GM12873 (cell line): ENCODE data around the gene PPM1B.

Experiments used
- CTCF ChIP-seq: IDR thresholded peaks from 2 replicates; pipeline ENCODE4 v1.5.1; 2012; ENCODE audit warnings: low read depth, mild to moderate bottlenecking, moderate library complexity, low read length, control low read depth; ENCODE audit not compliant: insufficient read depth; ENCODE audit errors: missing control alignments

PPM1B gene

GRCh38 chr2:44131177-44131576, 37.5 kb upstream of the PPM1B start:
- no peak for TF ChIP-seq CTCF

GRCh38 chr2:44134848-44135247, 33.8 kb upstream of the PPM1B start:
- no peak for TF ChIP-seq CTCF

GRCh38 chr2:44135296-44135695, 33.4 kb upstream of the PPM1B start:
- no peak for TF ChIP-seq CTCF

GRCh38 chr2:44135771-44136170, 32.9 kb upstream of the PPM1B start:
- TF ChIP-seq CTCF = no peak

GRCh38 chr2:44136252-44136651, 32.4 kb upstream of the PPM1B start:
- TF ChIP-seq CTCF = no peak

GRCh38 chr2:44137048-44137447, 31.6 kb upstream of the PPM1B start:
- no peak for TF ChIP-seq CTCF

- no peak for TF ChIP-seq CTCF
Observed at GRCh38 chr2:44137872-44138551, 30.7 kb upstream of the PPM1B start.
